H9 (cell line): ENCODE measurements around the gene RUBCN. TPM values are rescaled to one million over a fixed set of nuclear protein-coding genes. Genes with fewer than 3 reads are reported as not detected.

Experiments used
- DNase-seq: peaks from one replicate; pipeline ENCODE4 v3.0.0-alpha.2; 2017
- H2AFZ ChIP-seq: one replicate; pipeline ENCODE4 v1.6.1; 2013; ENCODE audit warnings: mild to moderate bottlenecking, low read length, control low read depth, moderate library complexity
- H2AK5ac ChIP-seq: 2 replicates; pipeline ENCODE4 v1.6.1; 2013; ENCODE audit warnings: low read length, control low read depth, mixed read lengths; ENCODE audit not compliant: insufficient read length
- H2BK120ac ChIP-seq: one replicate; pipeline ENCODE4 v1.6.1; 2013; ENCODE audit warnings: low read depth, mild to moderate bottlenecking, low read length, control low read depth, inconsistent platforms; ENCODE audit not compliant: poor library complexity, severe bottlenecking
- H2BK12ac ChIP-seq: 2 replicates; pipeline ENCODE4 v1.6.1; 2013; ENCODE audit warnings: low read length, control low read depth, mixed read lengths, low read depth; ENCODE audit not compliant: insufficient read length
- H2BK15ac ChIP-seq: 2 replicates; pipeline ENCODE4 v1.6.1; 2013; ENCODE audit warnings: low read depth, low read length, control low read depth
- H2BK20ac ChIP-seq: one replicate; pipeline ENCODE4 v1.6.1; 2013; ENCODE audit warnings: low read depth, mild to moderate bottlenecking, low read length, control low read depth, inconsistent platforms; ENCODE audit not compliant: poor library complexity, severe bottlenecking
- H2BK5ac ChIP-seq: 2 replicates; pipeline ENCODE4 v1.6.1; 2013; ENCODE audit warnings: low read length, control low read depth, mixed read lengths; ENCODE audit not compliant: insufficient read length
- H3K14ac ChIP-seq: 2 replicates; pipeline ENCODE4 v1.6.1; 2013; ENCODE audit warnings: low read length, control low read depth; ENCODE audit not compliant: insufficient read depth
- H3K18ac ChIP-seq: 2 replicates; pipeline ENCODE4 v1.6.1; 2013; ENCODE audit warnings: low read depth, mild to moderate bottlenecking, mixed read lengths, low read length, control low read depth; ENCODE audit not compliant: insufficient read length
- H3K23ac ChIP-seq: 2 replicates; pipeline ENCODE4 v1.6.1; 2013; ENCODE audit warnings: low read length, control low read depth, mixed read lengths, low read depth; ENCODE audit not compliant: insufficient read length
- H3K23me2 ChIP-seq: 2 replicates; pipeline ENCODE4 v1.6.1; 2013; ENCODE audit warnings: low read depth, mild to moderate bottlenecking, mixed read lengths, low read length, control low read depth; ENCODE audit not compliant: insufficient read length, poor library complexity, severe bottlenecking
- H3K27ac ChIP-seq: 2 replicates; pipeline ENCODE4 v1.5.1; 2013; ENCODE audit warnings: low read length, control low read depth, mixed read lengths, low read depth; ENCODE audit not compliant: insufficient read length
- H3K27me3 ChIP-seq: 2 replicates; pipeline ENCODE4 v1.6.1; 2013; ENCODE audit warnings: low read length, control low read depth, inconsistent platforms; ENCODE audit not compliant: insufficient read depth
- H3K4ac ChIP-seq: 2 replicates; pipeline ENCODE4 v1.6.1; 2013; ENCODE audit warnings: low read depth, mild to moderate bottlenecking, control low read depth, inconsistent platforms, low read length, moderate library complexity
- H3K4me1 ChIP-seq: 2 replicates; pipeline ENCODE4 v1.6.1; 2013; ENCODE audit warnings: low read length, control low read depth, inconsistent platforms; ENCODE audit not compliant: insufficient read depth
- H3K4me2 ChIP-seq: 2 replicates; pipeline ENCODE4 v1.6.1; 2013; ENCODE audit warnings: low read length, control low read depth, mixed read lengths; ENCODE audit not compliant: insufficient read length, insufficient read depth
- H3K56ac ChIP-seq: 2 replicates; pipeline ENCODE4 v1.6.1; 2013; ENCODE audit warnings: low read depth, mild to moderate bottlenecking, mixed read lengths, low read length, control low read depth; ENCODE audit not compliant: insufficient read length
- H3K79me1 ChIP-seq: 2 replicates; pipeline ENCODE4 v1.6.1; 2013; ENCODE audit warnings: low read depth, mild to moderate bottlenecking, moderate library complexity, low read length, control low read depth, inconsistent platforms; ENCODE audit not compliant: insufficient read depth, poor library complexity, severe bottlenecking
- H3K79me2 ChIP-seq: 2 replicates; pipeline ENCODE4 v1.6.1; 2013; ENCODE audit warnings: low read length, control low read depth, inconsistent platforms; ENCODE audit not compliant: insufficient read depth
- H3K9ac ChIP-seq: 2 replicates; pipeline ENCODE4 v1.6.1; 2013; ENCODE audit warnings: low read length, control low read depth, mixed read lengths; ENCODE audit not compliant: insufficient read length; ENCODE audit errors: extremely low read depth
- H3K9me3 ChIP-seq: one replicate; pipeline ENCODE4 v1.6.1; 2013; ENCODE audit warnings: low read depth, low read length, inconsistent platforms; ENCODE audit not compliant: control insufficient read depth
- H3T11ph ChIP-seq: one replicate; pipeline ENCODE4 v1.6.1; 2013; ENCODE audit warnings: mild to moderate bottlenecking, low read length, control low read depth, inconsistent platforms
- H4K20me1 ChIP-seq: one replicate; pipeline ENCODE4 v1.6.1; 2013; ENCODE audit not compliant: control insufficient read depth, insufficient read length, insufficient read depth
- H4K5ac ChIP-seq: 2 replicates; pipeline ENCODE4 v1.6.1; 2013; ENCODE audit warnings: low read depth, mild to moderate bottlenecking, mixed read lengths, low read length, control low read depth; ENCODE audit not compliant: insufficient read length
- H4K8ac ChIP-seq: replicated peaks from 2 replicates; pipeline ENCODE4 v1.6.1; 2013; ENCODE audit warnings: low read length, control low read depth, mixed read lengths, low read depth; ENCODE audit not compliant: insufficient read length
- H4K91ac ChIP-seq: 2 replicates; pipeline ENCODE4 v1.6.1; 2013; ENCODE audit warnings: low read depth, mild to moderate bottlenecking, moderate library complexity, mixed read lengths, low read length, control low read depth; ENCODE audit not compliant: insufficient read length
- H3K27ac Mint-ChIP-seq, 3 experiments: 2 replicates in 2 of 3; 3 replicates in 1 of 3; pipeline ENCODE4 v1.8.0; 2020 to 2021; ENCODE audit warnings: mixed read lengths in 3 of 3, mild to moderate bottlenecking in 1 of 3, moderate library complexity in 1 of 3
- H3K27me3 Mint-ChIP-seq: 2 replicates; pipeline ENCODE4 v1.8.0; 2021; ENCODE audit warnings: low read depth, mild to moderate bottlenecking, moderate library complexity, mixed read lengths
- H3K36me3 Mint-ChIP-seq, 3 experiments: 2 replicates in 2 of 3; 3 replicates in 1 of 3; pipeline ENCODE4 v1.8.0; 2020 to 2021; ENCODE audit warnings: low read depth in 3 of 3, mixed read lengths in 3 of 3; ENCODE audit not compliant: insufficient read depth in 1 of 3
- H3K4me1 Mint-ChIP-seq, 2 experiments: 2 replicates each; pipeline ENCODE4 v1.8.0; 2020; ENCODE audit warnings: mixed read lengths in 2 of 2
- H3K4me3 Mint-ChIP-seq, 2 experiments: 2 replicates in 1 of 2; 3 replicates in 1 of 2; pipeline ENCODE4 v1.8.0; 2020 to 2021; ENCODE audit warnings: mild to moderate bottlenecking in 2 of 2, mixed read lengths in 2 of 2, moderate library complexity in 1 of 2
- H3K9me3 Mint-ChIP-seq, 2 experiments: 2 replicates in 1 of 2; 3 replicates in 1 of 2; pipeline ENCODE4 v1.8.0; 2020; ENCODE audit warnings: mild to moderate bottlenecking in 2 of 2, mixed read lengths in 2 of 2, moderate library complexity in 1 of 2
- CTCF ChIP-seq: fragments of 200-600 bp; sonication (generic); conservative IDR thresholded peaks from 3 replicates; pipeline ENCODE4 v1.8.0; 2021; ENCODE audit warnings: antibody characterized with exemption, mild to moderate bottlenecking
- WGBS: extraction: QIAGEN DNeasy Blood & Tissue Kit; methylation state at CpG from one replicate; pipeline ENCODE4 v1.1.7; 2013; ENCODE audit warnings: missing lambda C conversion rate, low lambda C conversion rate, mixed read lengths; ENCODE audit not compliant: insufficient read length; ENCODE audit errors: extremely low coverage; 5-methylcytosine and 5-hydroxymethylcytosine counted together
- total RNA-seq: library from RNA; stranded (reverse); gene quantifications from 2 replicates; pipeline ENCODE4 v1.2.1, GENCODE V29; 2021

The RUBCN gene
- total RNA-seq, 1 experiment from 2014 or later, result 17.7 TPM

GRCh38 chr3:197748597-197749314 is 12.1 kb upstream of the RUBCN start:
- Histone ChIP-seq H4K8ac (no peak overlapping the region), H3K23me2 (peaks cover 18% of the 10 kb centered on the region), H3K27ac (no peak overlapping the region), H2BK15ac (no peak overlapping the region), H4K20me1 (no peaks in the 10 kb centered on the region), H3K27me3 (peaks cover 5% of the 10 kb centered on the region; the same call in 1 of the 2 replicates), H3K79me1 (no peaks in the 10 kb centered on the region), H3K4me1 (no peaks in the 10 kb centered on the region; the same call in 1 of the 2 replicates), H2BK12ac (no peak overlapping the region), H2AFZ (peak overlapping the region; percentile 9), H3T11ph (no peak overlapping the region), H3K14ac (no peak overlapping the region), H2AK5ac (no peak overlapping the region), H3K4me2 (peak overlapping the region; percentile 76), H3K56ac (no peak overlapping the region), H3K23ac (no peak overlapping the region), H4K5ac (no peak overlapping the region), H4K91ac (no peak overlapping the region), H2BK5ac (no peak overlapping the region), H2BK120ac (no peak overlapping the region), H3K9me3 (no peaks in the 10 kb centered on the region), H3K79me2 (no peaks in the 10 kb centered on the region), H2BK20ac (no peak overlapping the region), H3K4ac (no peak overlapping the region), H3K18ac (no peak overlapping the region), H3K9ac (no peak overlapping the region)
- H3K36me3 Mint-ChIP-seq, result no peaks in the 10 kb centered on the region; a peak in 1 of 7 replicates
- DNase-seq, result no peak
- peaks cover 19 to 24% of the 10 kb centered on the region in 2 experiments for H3K4me1 Mint-ChIP-seq
- no CpG with 5 or more reads among the region's 12 CpGs for WGBS
- peaks cover 0 to 8% of the 10 kb centered on the region in 2 experiments; a peak in 2 of 5 replicates for H3K9me3 Mint-ChIP-seq
- TF ChIP-seq CTCF, result no peak
- no peak overlapping the region for H3K27ac Mint-ChIP-seq
- H3K27me3 Mint-ChIP-seq, result peaks cover 34% of the 10 kb centered on the region
- peak overlapping the region; percentile 79 to 93 for H3K4me3 Mint-ChIP-seq
